ENCODE measurements around the gene ARHGAP30. TPM values are rescaled to one million over a fixed set of nuclear protein-coding genes. Genes with fewer than 3 reads are reported as not detected.

ARHGAP30 gene
- total RNA-seq, 2 donors from 2014 or later: 0.07 to 0.13 TPM

DNA sequence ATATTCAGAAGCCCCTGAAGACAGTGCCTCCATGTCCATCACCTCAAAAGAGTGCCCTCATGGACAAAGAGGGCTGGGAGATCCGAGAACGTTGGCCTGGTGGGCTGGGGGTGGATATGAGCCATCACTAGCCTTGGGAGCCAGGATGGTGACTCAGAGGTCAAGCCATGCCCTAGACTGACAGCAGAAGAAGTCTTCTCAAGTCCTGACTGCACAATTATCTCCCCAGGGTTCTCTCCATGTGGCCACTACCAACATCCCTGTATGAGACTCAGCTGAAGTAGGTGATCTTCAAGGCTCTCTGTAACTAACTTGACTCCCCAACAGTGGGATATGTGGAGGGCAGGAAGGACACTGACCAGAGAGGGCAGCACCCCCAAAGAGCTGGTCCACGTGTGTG, 16.8 kb downstream of the ARHGAP30 start:
- WGBS, 2 experiments (ENCODE audit: insufficient coverage in 1 of 2, insufficient read length in 1 of 2): 79 to 91% methylated on average over 3 of the region's 3 CpGs
- H3K4me1 ChIP-seq (ENCODE audit: control insufficient read depth, insufficient read depth, low read length): no peaks in the 10 kb centered on the region
- no peak overlapping the region for H3K4me3 Mint-ChIP-seq
- no peaks in the 10 kb centered on the region for H3K36me3 Mint-ChIP-seq (ENCODE audit: low read depth)
- H3K27ac ChIP-seq (ENCODE audit: low read depth, low read length): no peak overlapping the region
- peaks cover 4% of the 10 kb centered on the region for H3K4me1 Mint-ChIP-seq
- H3K27ac Mint-ChIP-seq: no peak overlapping the region
- H3K27me3 Mint-ChIP-seq (ENCODE audit: insufficient read depth): peaks cover 14% of the 10 kb centered on the region
- DNase-seq: no peak
- TF ChIP-seq, protein P1, sequence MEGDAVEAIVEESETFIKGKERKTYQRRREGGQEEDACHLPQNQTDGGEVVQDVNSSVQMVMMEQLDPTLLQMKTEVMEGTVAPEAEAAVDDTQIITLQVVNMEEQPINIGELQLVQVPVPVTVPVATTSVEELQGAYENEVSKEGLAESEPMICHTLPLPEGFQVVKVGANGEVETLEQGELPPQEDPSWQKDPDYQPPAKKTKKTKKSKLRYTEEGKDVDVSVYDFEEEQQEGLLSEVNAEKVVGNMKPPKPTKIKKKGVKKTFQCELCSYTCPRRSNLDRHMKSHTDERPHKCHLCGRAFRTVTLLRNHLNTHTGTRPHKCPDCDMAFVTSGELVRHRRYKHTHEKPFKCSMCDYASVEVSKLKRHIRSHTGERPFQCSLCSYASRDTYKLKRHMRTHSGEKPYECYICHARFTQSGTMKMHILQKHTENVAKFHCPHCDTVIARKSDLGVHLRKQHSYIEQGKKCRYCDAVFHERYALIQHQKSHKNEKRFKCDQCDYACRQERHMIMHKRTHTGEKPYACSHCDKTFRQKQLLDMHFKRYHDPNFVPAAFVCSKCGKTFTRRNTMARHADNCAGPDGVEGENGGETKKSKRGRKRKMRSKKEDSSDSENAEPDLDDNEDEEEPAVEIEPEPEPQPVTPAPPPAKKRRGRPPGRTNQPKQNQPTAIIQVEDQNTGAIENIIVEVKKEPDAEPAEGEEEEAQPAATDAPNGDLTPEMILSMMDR (conservative IDR thresholded peaks at IDR 0.05): no peak
- H3K9me3 Mint-ChIP-seq: no peaks in the 10 kb centered on the region
- H3K9me3 ChIP-seq (ENCODE audit: control insufficient read depth, low read length): no peaks in the 10 kb centered on the region
- H3K9ac ChIP-seq (ENCODE audit: extremely low read depth, low read length, poor library complexity, severe bottlenecking): no peak overlapping the region
- no peaks in the 10 kb centered on the region for H3K27me3 ChIP-seq (ENCODE audit: control insufficient read depth, insufficient read depth, low read length, poor library complexity, severe bottlenecking)
- no peak overlapping the region for H3K4me3 ChIP-seq (ENCODE audit: low read length)
- no peaks in the 10 kb centered on the region for H3K36me3 ChIP-seq (ENCODE audit: control insufficient read depth, insufficient read depth, low read length)

DNA sequence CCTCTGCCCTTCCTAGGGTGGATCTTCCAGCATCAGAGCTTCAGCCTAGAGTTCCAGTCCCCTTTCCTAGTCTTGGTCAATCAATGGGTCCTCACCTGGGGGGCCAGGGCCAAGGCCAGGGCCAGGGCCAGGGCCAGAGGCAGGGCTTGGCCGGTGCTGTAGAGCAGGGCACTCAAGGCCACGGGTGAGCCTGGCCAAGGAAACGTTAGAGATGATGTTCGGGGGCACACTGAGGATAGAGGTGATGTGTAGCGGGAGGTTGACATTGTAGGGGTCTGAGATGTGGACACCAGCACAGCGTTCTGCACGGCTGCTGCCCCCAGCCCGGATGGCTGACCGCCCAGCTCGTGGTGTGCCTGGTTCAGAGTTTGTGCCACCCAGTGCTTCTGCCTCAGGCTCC, 18.5 kb downstream of the ARHGAP30 start:
- H3K27ac ChIP-seq (ENCODE audit: low read depth, low read length): no peak overlapping the region
- Mint-ChIP-seq H3K27me3 (ENCODE audit: insufficient read depth) (peaks cover 22% of the 10 kb centered on the region), H3K9me3 (peaks cover 12% of the 10 kb centered on the region), H3K4me3 (no peak overlapping the region), H3K27ac (no peak overlapping the region), H3K4me1 (peaks cover 14% of the 10 kb centered on the region), H3K36me3 (ENCODE audit: low read depth) (peaks cover 6% of the 10 kb centered on the region)
- no peaks in the 10 kb centered on the region for H3K27me3 ChIP-seq (ENCODE audit: control insufficient read depth, insufficient read depth, low read length, poor library complexity, severe bottlenecking)
- no peaks in the 10 kb centered on the region for H3K9me3 ChIP-seq (ENCODE audit: control insufficient read depth, low read length)
- peaks cover 9% of the 10 kb centered on the region for H3K4me1 ChIP-seq (ENCODE audit: control insufficient read depth, insufficient read depth, low read length)
- DNase-seq: no peak
- no peak overlapping the region for H3K9ac ChIP-seq (ENCODE audit: extremely low read depth, low read length, poor library complexity, severe bottlenecking)
- H3K4me3 ChIP-seq (ENCODE audit: low read length): no peak overlapping the region
- H3K36me3 ChIP-seq (ENCODE audit: control insufficient read depth, insufficient read depth, low read length): no peaks in the 10 kb centered on the region
- 93% methylated on average over 7 to 10 of the region's 10 CpGs for WGBS, 2 experiments (ENCODE audit: insufficient coverage in 1 of 2, insufficient read length in 1 of 2)
- TF ChIP-seq, protein P1 (conservative IDR thresholded peaks at IDR 0.05): no peak

DNA sequence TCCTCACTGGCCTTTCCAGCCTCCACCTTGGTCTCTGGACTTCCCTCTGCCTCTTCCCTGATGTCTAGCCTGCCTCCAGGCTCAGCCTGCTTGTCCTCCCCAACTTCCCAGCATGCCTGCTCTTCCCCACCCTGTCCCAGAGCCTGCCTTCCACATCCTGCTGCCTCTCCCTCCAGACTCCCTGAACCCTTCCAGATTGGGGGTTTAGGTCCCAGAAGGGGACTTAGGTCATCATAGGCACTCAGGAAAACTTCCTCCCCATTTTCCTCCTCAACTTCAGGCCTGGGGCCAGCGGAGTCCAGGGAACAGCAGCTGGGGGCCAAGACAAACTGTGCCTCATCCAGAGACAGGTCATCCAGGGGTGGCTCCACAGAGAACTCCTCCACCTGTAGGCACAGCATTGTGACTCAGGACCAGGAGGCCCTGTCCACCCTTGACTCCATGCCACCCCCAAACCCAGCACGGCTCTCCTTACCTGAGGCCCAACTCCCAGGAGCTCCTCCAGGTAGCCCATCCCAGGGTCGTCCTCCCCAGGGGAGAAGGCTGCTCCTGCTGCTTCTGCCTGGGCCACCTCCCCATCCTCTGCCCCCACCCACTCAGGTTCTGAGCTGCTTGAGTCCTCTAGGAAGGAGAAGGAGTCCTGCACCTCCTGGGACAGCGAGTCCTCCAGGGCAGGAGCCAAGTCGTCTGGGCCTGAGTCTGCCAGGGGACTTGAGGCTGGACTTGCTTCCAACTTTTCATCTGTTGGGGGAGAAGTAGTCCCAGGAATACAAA, 20.6 kb downstream of the ARHGAP30 start:
- no peak overlapping the region for H3K27ac ChIP-seq (ENCODE audit: low read depth, low read length)
- WGBS, 2 experiments (ENCODE audit: insufficient coverage in 1 of 2, insufficient read length in 1 of 2): 93 to 100% methylated on average over 3 to 5 of the region's 5 CpGs
- no peak overlapping the region for H3K27ac Mint-ChIP-seq

More for the DNA sequence above, 20.6 kb downstream of the ARHGAP30 start:
- Mint-ChIP-seq H3K4me1 (peaks cover 21% of the 10 kb centered on the region), H3K4me3 (no peak overlapping the region), H3K36me3 (ENCODE audit: low read depth) (peaks cover 6% of the 10 kb centered on the region), H3K27me3 (ENCODE audit: insufficient read depth) (peaks cover 22% of the 10 kb centered on the region), H3K9me3 (peaks cover 13% of the 10 kb centered on the region)
- Histone ChIP-seq H3K9ac (ENCODE audit: extremely low read depth, low read length, poor library complexity, severe bottlenecking) (no peak overlapping the region), H3K4me3 (ENCODE audit: low read length) (no peak overlapping the region), H3K4me1 (ENCODE audit: control insufficient read depth, insufficient read depth, low read length) (peaks cover 9% of the 10 kb centered on the region), H3K9me3 (ENCODE audit: control insufficient read depth, low read length) (no peaks in the 10 kb centered on the region), H3K27me3 (ENCODE audit: control insufficient read depth, insufficient read depth, low read length, poor library complexity, severe bottlenecking) (no peaks in the 10 kb centered on the region), H3K36me3 (ENCODE audit: control insufficient read depth, insufficient read depth, low read length) (no peaks in the 10 kb centered on the region)
- no peak for DNase-seq
- TF ChIP-seq, protein P1 (conservative IDR thresholded peaks at IDR 0.05): no peak
